Posterior vena cava (tissue), 2 donors: ENCODE measurements around the gene MXD1. TPM values are rescaled to one million over a fixed set of nuclear protein-coding genes. Genes with fewer than 3 reads are reported as not detected.
A peak's percentile ranks its signal among the peaks of the same experiment; 100 is the strongest.

Experiments used
- DNase-seq: peaks from one replicate; pipeline ENCODE4 v3.0.0-alpha.2; 2020; ENCODE audit warnings: low spot score
- intact Hi-C, 2 donors: fragments of 100-400 bp; cut with DNase I; formaldehyde crosslinking; loops; one replicate each; pipeline versions ENCODE4 v1.14.1 to v1.14.2; 2022 to 2023
- total RNA-seq, 2 donors: library from RNA; stranded (reverse); fragmentation: NEBNext Ultra II Directional; extraction: Animal tissue kit (Norgen Biotek cat#: 25700); gene quantifications; one replicate each; pipeline ENCODE4 v1.2.1, GENCODE V29; 2021
- donor health status: DM: yes; HTN: yes; CAD: no.
- donor health status: DM: yes; HTN: yes; CAD: no.

Gene MXD1
- total RNA-seq, 2 donors from 2014 or later: 14.9 to 20.7 TPM

GRCh38 chr2:69926849-69927515 is 12.1 kb downstream of the MXD1 start:
- DNase-seq: no peak
- intact Hi-C loops: no loop called here

GRCh38 chr2:69931832-69932595 is 17.1 kb downstream of the MXD1 start:
- intact Hi-C loops: no loop called here
- no peak for DNase-seq

DNA sequence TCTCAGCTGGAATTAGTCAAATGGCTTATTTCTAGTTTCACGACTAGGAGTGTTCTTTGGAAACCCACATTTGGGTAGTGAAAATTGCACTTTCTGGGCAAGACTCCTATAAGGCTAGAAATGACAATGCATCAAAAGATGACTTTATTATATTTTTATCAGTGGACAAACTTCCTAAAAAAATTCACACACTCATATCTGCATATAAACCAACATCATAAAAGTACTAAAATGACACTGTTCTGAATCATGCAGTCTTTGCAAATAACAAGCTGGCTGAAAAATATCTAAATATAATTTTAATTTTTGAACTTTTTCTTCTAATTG is 17.6 kb downstream of the MXD1 start:
- intact Hi-C loops: no loop called here
- no peak for DNase-seq

- intact Hi-C loops: no loop called here
- DNase-seq: no peak
Observed at GRCh38 chr2:69933254-69933828, 18.4 kb downstream of the MXD1 start.

DNA sequence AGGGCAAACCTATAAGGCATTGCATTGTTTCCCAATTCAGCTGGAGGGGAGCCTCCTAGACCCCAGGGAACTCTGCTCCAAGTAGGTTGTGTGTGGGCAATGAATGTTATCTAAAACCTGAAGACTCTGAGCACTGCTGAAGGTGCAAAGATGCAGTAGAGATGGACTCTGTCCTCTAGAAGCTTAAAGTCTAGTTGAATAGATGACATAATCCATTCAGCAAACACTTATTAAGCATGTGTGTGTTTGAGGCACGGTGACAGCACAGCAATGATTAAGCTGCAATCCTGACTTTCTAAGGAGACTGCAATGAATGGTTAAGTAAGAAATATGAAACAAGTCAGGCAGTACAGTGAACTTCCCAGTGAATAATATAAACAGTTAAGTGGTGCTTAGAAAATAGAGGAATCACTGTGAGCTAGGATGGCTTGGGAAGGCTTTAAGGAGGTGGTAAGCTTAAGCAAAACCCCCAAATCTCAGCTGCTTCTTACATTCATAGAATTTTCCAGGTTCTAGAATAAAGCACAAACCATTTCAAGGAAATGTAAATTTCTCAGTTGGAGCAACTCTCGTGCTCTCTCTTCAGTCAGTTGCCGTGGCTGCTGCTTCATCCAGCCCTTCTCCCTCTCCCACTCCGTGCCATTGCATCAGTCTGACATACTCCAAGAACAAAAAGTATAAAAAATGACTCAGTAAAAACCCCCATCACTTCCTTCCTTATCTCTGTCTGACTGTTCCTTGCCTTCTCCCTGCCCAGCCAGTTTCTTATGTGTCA is 19.1 kb downstream of the MXD1 start:
- no peak for DNase-seq
- intact Hi-C loops: no loop called here

DNA sequence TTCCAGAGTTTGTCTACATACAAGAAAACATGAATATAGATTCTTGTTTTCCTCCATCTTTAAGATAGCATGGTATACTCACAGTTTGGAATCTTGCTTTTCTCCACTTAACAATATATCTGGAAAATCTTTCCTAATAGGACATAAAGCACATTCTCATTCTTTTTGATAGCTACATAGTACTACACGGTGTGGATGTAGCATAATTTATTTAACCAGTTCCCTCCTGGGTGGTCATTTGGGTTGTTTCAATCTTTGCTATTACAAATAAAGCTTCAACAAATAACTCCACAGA is 19.7 kb downstream of the MXD1 start:
- intact Hi-C loops: no loop called here
- DNase-seq: no peak

DNA sequence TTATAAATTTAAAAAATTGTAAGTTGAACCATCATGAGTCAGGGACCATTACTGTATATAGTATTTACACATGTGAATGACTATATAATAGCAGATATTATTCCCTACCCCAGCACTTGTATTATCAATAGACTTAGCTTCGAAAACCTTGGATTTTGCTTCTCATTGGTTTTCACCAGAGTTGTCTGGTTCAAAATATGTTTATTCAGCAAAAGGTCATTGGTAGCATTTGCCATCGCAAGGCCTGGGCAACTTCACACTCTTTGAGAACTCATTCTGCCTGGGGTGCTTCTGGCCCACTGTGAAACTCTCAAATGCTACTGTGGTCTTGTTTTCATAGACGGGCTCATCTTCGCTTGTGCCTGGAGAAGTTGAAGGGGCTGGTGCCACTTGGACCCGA is 20.1 kb downstream of the MXD1 start:
- DNase-seq: no peak
- intact Hi-C loops: no loop called here

DNA sequence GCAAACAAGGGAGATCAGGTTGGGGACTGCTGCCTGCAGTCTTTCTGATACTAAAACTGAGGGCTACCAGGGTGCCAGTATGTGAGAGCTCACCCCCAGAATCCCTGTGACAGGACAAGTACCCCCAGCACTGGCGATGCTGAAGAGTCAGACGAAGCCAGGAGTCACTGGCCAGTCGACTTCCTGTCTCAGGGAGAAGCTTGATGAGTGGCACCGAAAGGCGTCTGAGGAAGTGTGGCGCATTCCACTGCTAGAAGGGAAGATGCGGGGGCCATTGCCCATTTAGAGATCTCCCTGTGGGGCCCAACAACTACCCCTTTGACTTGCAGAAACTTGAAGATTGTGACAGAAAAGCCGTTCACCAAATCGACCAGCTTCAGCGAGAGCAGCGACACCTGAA is 22.0 kb downstream of the MXD1 start:
- intact Hi-C loops: no loop called here
- DNase-seq: no peak

- intact Hi-C loops: no loop called here
- DNase-seq: no peak
Observed at GRCh38 chr2:69937968-69938367, 23.1 kb downstream of the MXD1 start.

DNA sequence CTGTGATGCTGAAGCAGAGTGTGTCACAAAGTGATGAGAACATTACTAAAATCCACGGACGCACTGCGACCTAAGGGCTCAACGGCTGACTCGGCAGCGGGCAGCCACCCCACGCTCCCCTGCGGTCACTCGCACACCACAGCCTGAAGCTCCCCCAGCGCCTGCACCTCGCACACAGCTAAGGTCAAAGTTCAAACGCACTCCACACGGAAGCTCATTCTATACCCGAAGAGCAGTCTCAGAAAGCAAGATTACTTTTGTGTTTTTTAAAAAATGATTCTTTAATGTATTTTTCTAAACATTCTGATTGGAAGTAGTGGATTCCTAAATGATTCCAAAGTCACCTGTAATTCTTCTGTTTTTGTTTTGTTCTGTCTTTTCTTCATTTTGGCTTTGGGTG is 24.8 kb downstream of the MXD1 start:
- intact Hi-C loops: no loop called here
- no peak for DNase-seq

GRCh38 chr2:69940691-69941090 is 25.8 kb downstream of the MXD1 start:
- intact Hi-C loops: no loop called here
- DNase-seq: no peak

DNA sequence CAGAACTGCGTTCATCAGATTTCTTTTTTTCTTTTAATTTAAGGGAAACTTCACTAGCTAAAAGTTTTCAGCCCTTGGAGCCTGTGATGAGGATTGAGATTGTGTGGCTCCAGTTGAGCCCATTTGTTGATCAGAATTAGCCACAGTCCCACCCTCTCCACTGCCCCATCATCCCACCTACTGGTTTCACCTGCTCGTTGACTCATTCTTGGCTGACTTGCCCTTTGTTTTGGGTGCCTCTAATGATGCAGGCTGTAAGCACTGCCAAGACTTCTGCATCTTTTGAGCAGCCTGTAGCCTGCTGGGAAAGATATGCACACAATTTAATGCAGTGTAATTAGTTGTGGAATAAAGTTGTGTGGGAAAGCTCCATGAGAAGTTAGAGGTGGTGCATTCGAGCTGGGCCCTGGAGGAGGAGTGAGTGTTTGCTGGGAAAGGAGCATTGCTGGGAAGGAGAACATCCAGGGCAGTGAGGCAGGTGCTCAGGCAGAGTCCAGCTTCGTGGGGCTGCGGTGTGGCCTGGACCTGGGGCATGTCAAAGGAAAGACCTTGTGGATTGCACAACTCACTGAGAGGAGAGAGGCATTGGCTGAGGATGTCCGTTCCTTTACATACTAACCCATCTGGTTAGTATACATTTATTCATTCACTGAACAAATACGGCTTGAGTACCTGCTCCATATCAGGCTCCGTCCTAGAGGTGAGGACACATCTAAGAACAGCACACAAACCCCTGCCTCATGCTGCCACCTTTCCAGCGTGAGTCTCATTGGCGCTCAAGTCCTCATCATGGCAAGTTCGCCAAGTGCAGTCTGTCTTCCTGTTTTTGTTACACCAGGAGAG is 28.3 kb downstream of the MXD1 start:
- intact Hi-C loops: no loop called here
- no peak for DNase-seq

DNA sequence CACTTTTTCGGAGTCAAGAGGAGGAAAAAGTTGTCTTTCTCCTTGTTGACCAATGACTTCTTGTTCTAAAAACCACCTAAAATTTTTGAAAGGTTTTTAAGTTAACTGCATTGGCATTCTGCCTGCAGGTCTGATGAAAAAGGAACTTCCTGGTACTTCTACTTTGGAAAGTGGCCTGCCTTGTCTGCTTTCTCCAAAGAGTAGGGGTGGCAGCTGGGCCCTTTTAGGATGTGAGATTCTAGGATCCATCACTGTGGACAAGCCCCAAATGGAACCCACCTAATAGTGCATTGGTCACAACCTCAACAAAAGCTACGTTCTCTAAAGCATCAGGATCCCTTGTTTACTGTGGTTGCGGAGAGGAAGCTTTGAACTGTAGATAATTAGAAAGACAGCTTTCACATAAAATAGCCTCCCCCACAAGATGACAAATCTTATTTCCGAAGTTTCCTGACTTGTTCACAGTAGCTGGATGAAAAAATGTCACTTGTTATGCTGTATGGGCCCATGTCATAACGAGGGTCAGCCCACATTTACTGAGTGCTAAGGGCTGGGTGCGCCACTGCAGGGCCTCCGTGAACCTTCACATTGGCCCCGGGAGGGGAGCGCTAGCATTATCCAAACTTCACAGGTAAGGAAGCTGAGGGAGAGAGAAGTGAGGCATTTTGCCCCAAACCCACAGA is 29.1 kb downstream of the MXD1 start:
- DNase-seq: no peak
- intact Hi-C loops: no loop called here

DNA sequence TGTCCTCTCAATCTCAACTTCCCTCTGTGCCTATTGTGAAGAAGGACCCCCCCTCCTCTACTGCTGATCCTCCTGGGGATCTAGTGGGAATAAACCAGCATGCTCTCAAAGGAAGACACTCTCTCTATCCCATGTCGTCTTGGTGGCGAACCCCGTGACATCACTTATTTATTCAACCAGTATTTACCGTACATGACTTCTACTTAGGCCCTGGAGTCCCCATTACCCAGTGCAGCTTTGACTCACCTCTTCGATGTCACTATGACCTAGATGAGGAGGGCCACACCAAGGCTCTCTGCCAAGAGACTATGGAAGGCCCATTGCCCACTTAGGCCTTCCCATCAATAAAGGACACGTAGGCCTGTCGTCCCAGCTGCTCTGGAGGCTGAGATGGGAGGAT is 29.8 kb downstream of the MXD1 start:
- intact Hi-C loops: loop anchor here in 1 of 2 donors (5.0 kb wide), 1 partner anchor 78 kb away; no protein-coding TSS in a partner anchor
- no peak for DNase-seq

GRCh38 chr2:69945441-69945840 is 30.5 kb downstream of the MXD1 start:
- intact Hi-C loops: loop anchor here in 1 of 2 donors (5.0 kb wide), 1 partner anchor 77 kb away; no protein-coding TSS in a partner anchor
- DNase-seq: peak; percentile 85

DNA sequence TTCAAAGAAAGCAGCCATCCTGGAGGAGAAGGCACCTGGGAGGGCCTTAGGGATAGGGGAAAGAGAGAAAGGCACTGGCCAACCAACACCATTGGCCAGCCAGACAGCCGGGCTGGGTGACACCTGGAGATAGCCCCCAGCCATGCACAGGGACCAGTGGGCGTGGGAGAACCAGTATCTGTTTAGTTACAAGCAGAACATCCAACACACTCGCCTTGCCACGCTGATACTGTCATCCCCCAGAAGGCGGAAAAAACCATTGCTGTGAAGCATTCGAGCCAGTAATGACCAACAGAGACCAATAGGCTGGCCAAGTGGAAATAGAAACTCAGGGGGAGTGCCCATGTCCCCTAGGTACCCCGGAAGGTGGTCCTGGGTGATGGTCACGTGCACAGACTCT is 31.0 kb downstream of the MXD1 start:
- no peak for DNase-seq

GRCh38 chr2:69946351-69947324 is 31.7 kb downstream of the MXD1 start:
- intact Hi-C loops: loop anchor here in 1 of 2 donors (5.0 kb wide), 1 partner anchor 76 kb away; no protein-coding TSS in a partner anchor

More for the DNA sequence above, 31.0 kb downstream of the MXD1 start:
- intact Hi-C loops: loop anchor here in 1 of 2 donors (5.0 kb wide), 1 partner anchor 76 kb away; no protein-coding TSS in a partner anchor

More at GRCh38 chr2:69946351-69947324, 31.7 kb downstream of the MXD1 start:
- DNase-seq: no peak
